ENCODE data around the gene SUMO3. TPM values are rescaled to one million over a fixed set of nuclear protein-coding genes. Genes with fewer than 3 reads are reported as not detected.

Gene SUMO3
- total RNA-seq, 2 donors from 2014 or later: 66.5 to 66.9 TPM

DNA sequence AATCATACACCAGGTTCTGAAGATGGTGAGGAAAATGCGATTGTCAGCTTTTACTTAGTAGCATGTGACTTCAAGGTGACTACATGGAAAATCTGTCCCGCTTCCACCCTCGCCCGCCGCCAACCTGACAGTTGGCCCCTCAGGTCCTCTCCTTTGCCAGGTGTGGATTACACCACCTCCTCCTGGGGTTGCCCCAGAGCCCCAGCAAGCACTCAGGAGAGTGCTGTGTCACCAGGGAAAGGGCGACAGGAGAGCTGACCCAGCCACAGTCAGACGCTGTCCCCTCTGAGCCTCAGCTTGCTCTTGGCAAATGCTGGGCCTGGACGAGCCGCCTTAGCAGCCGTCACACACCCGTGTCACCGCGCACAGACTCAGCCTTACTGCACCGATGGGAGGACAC lies 37.7 kb upstream of the SUMO3 start:
- H3K9me3 ChIP-seq: no peaks in the 10 kb centered on the region
- H3K36me3 ChIP-seq: peaks cover 80% of the 10 kb centered on the region
- TF ChIP-seq CTCF (IDR thresholded peaks at IDR 0.05): no peak
- no peaks in the 10 kb centered on the region for H3K27me3 ChIP-seq (replicated peaks; ENCODE audit: insufficient read depth)
- no peak overlapping the region for H3K27ac ChIP-seq
- no peaks in the 10 kb centered on the region for H3K4me1 ChIP-seq (ENCODE audit: control insufficient read depth in 1 of 2, low read depth in 2 of 2)
- no peak for DNase-seq (ENCODE audit: low spot score)
- no peak overlapping the region for H3K4me3 ChIP-seq
- no peak for ATAC-seq (ENCODE audit: insufficient number of reproducible peaks, low FRiP score, low read depth)

DNA sequence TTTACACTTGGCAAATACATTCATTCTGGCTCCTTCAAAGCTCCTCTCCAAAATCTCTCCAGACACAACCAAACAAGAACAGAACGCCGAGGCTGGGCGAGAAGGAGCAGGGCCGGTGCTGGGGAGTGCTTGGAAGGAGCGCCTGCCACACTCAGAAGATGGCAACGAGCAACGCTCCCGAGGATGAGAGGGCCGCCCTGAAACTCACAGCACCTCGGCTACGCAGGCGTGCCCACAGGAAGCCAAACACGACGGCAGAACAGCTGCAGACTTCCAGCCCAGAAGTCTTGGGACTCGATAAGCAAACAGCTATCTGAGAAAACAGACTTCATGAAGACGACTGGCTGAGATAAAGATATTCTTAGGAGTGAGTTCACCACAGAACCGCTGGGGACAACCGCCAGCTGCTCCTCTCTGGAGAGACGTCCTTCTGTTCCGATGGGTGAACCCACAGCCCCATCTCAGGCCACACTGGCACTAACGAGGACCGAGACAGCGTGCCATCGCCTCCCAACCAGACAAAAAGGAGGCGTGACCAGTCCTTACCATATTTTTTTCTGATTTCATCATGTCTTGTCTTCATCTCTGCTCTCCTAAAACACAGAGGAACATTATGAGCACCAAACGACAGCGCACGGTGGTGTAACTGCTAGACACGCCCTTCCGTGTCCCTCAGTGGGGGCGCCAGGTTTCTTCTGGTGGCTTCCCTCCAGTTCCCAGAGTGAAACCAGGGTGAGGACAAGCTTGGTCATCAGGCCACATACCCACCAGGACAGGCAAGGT lies 37.0 kb upstream of the SUMO3 start:
- TF ChIP-seq CTCF (IDR thresholded peaks at IDR 0.05): no peak

GRCh38 chr21:44854391-44854663 lies 36.5 kb upstream of the SUMO3 start:
- DNase-seq (ENCODE audit: low spot score) (no peak), ATAC-seq (ENCODE audit: insufficient number of reproducible peaks, low FRiP score, low read depth) (no peak)
- Histone ChIP-seq H3K27ac (no peak overlapping the region), H3K9me3 (no peaks in the 10 kb centered on the region), H3K4me1 (ENCODE audit: control insufficient read depth in 1 of 2, low read depth in 2 of 2) (no peaks in the 10 kb centered on the region), H3K27me3 (replicated peaks; ENCODE audit: insufficient read depth) (no peaks in the 10 kb centered on the region), H3K4me3 (no peak overlapping the region), H3K36me3 (peaks cover 85% of the 10 kb centered on the region)
- TF ChIP-seq CTCF (IDR thresholded peaks at IDR 0.05): no peak

More for the DNA sequence above, 37.0 kb upstream of the SUMO3 start:
- H3K9me3 ChIP-seq: no peaks in the 10 kb centered on the region
- no peak overlapping the region for H3K27ac ChIP-seq
- H3K27me3 ChIP-seq (replicated peaks; ENCODE audit: insufficient read depth): no peaks in the 10 kb centered on the region
- H3K4me1 ChIP-seq (ENCODE audit: control insufficient read depth in 1 of 2, low read depth in 2 of 2): no peaks in the 10 kb centered on the region
- peaks cover 83% of the 10 kb centered on the region for H3K36me3 ChIP-seq
- DNase-seq (ENCODE audit: low spot score) (no peak), ATAC-seq (ENCODE audit: insufficient number of reproducible peaks, low FRiP score, low read depth) (no peak)
- H3K4me3 ChIP-seq: no peak overlapping the region

- H3K27ac ChIP-seq: no peak overlapping the region
- ATAC-seq (ENCODE audit: insufficient number of reproducible peaks, low FRiP score, low read depth): no peak
Observed at GRCh38 chr21:44853601-44854390, 35.9 kb upstream of the SUMO3 start.

More at GRCh38 chr21:44853601-44854390, 35.9 kb upstream of the SUMO3 start:
- Histone ChIP-seq H3K4me1 (ENCODE audit: control insufficient read depth in 1 of 2, low read depth in 2 of 2) (no peaks in the 10 kb centered on the region), H3K9me3 (no peaks in the 10 kb centered on the region), H3K27me3 (replicated peaks; ENCODE audit: insufficient read depth) (no peaks in the 10 kb centered on the region), H3K4me3 (no peak overlapping the region), H3K36me3 (peaks cover 84% of the 10 kb centered on the region)
- no peak for TF ChIP-seq CTCF (IDR thresholded peaks at IDR 0.05)
- DNase-seq (ENCODE audit: low spot score): no peak
